Measurements from ENCODE around the gene BATF. TPM values are rescaled to one million over a fixed set of nuclear protein-coding genes. Genes with fewer than 3 reads are reported as not detected.

BATF gene
- polyA plus RNA-seq, 1 donor from 2014 or later = not detected

GRCh38 chr14:75578102-75578785 lies 56.0 kb downstream of the BATF start, which contains the start of gene FLVCR2:
Gene FLVCR2, plus strand, starts transcription at chr14:75578620. Its CDS starts 353 bp downstream, at chr14:75578973.
- Histone ChIP-seq H3K9me3 (ENCODE audit: low read length) (no peaks in the 10 kb centered on the region), H3K79me2 (replicated peaks; ENCODE audit: insufficient read depth, low read length) (no peaks in the 10 kb centered on the region), H3K9ac (ENCODE audit: low read length) (peak within 1 kb of the TSS; percentile 9), H2AFZ (ENCODE audit: low read depth, low read length) (no peak within 1 kb of the TSS), H3K36me3 (ENCODE audit: insufficient read depth, low read length) (no peaks in the 10 kb centered on the region), H3K4me2 (ENCODE audit: low read length) (peak within 1 kb of the TSS; percentile 68), H3K9me2 (ENCODE audit: insufficient read depth, low read length) (no peaks in the 10 kb centered on the region), H3K4me3 (ENCODE audit: low read length) (peak within 1 kb of the TSS; percentile 68), H3F3A (ENCODE audit: insufficient read depth, low read length, poor library complexity, severe bottlenecking) (no peaks in the 10 kb centered on the region), H3K27ac (ENCODE audit: low read length) (no peak within 1 kb of the TSS), H3K27me3 (ENCODE audit: insufficient read depth, low read depth, low read length) (peaks cover 6% of the 10 kb centered on the region), H4K20me1 (ENCODE audit: insufficient read depth) (no peaks in the 10 kb centered on the region)
- TF ChIP-seq SMC3 (conservative IDR thresholded peaks at IDR 0.05; ENCODE audit: poor library complexity) = no peak
- TF ChIP-seq TAF1 (IDR thresholded peaks at IDR 0.05; ENCODE audit: low read depth) = no peak
- TF ChIP-seq REST (IDR thresholded peaks at IDR 0.05; ENCODE audit: borderline replicate concordance) = no peak
- no peak for TF ChIP-seq CTCF (IDR thresholded peaks at IDR 0.05; ENCODE audit: poor library complexity, severe bottlenecking)
- no peak for TF ChIP-seq RAD21 (conservative IDR thresholded peaks at IDR 0.05)
- no peak for TF ChIP-seq MXI1 (conservative IDR thresholded peaks at IDR 0.05; ENCODE audit: poor library complexity, severe bottlenecking)
- TF ChIP-seq POLR2AphosphoS5 (IDR thresholded peaks at IDR 0.05) = no peak
- no peak for TF ChIP-seq EZH2 (IDR thresholded peaks at IDR 0.05; ENCODE audit: borderline replicate concordance, insufficient read depth, low read length, poor library complexity, severe bottlenecking)
- TF ChIP-seq EP300 (conservative IDR thresholded peaks at IDR 0.05; ENCODE audit: poor library complexity, severe bottlenecking) = no peak

GRCh38 chr14:75578786-75579337 lies 56.6 kb downstream of the BATF start:
- H2AFZ ChIP-seq (ENCODE audit: low read depth, low read length) = no peak overlapping the region
- H3F3A ChIP-seq (ENCODE audit: insufficient read depth, low read length, poor library complexity, severe bottlenecking) = no peaks in the 10 kb centered on the region
- no peak overlapping the region for H3K27ac ChIP-seq (ENCODE audit: low read length)
- TF ChIP-seq CTCF (IDR thresholded peaks at IDR 0.05; ENCODE audit: poor library complexity, severe bottlenecking) (peak; percentile 35), SMC3 (conservative IDR thresholded peaks at IDR 0.05; ENCODE audit: poor library complexity) (no peak)
- no peaks in the 10 kb centered on the region for H4K20me1 ChIP-seq (ENCODE audit: insufficient read depth)
- H3K27me3 ChIP-seq (ENCODE audit: insufficient read depth, low read depth, low read length) = peaks cover 6% of the 10 kb centered on the region
- peak overlapping the region; percentile 9 for H3K9ac ChIP-seq (ENCODE audit: low read length)
- no peaks in the 10 kb centered on the region for H3K79me2 ChIP-seq (replicated peaks; ENCODE audit: insufficient read depth, low read length)
- peak overlapping the region; percentile 68 for H3K4me3 ChIP-seq (ENCODE audit: low read length)
- H3K36me3 ChIP-seq (ENCODE audit: insufficient read depth, low read length) = no peaks in the 10 kb centered on the region
- no peaks in the 10 kb centered on the region for H3K9me3 ChIP-seq (ENCODE audit: low read length)
- H3K4me2 ChIP-seq (ENCODE audit: low read length) = peak overlapping the region; percentile 68
- no peaks in the 10 kb centered on the region for H3K9me2 ChIP-seq (ENCODE audit: insufficient read depth, low read length)
